Measurements from ENCODE around the gene CCDC187.

Gene CCDC187

GRCh38 chr9:136346157-136346481 lies 42.2 kb upstream of the CCDC187 start:
- no peak for TF ChIP-seq Cebpa-rat (IDR thresholded peaks at IDR 0.05)
- H3K27ac ChIP-seq: peak overlapping the region; percentile 30; the same call in 1 of the 2 replicates
- H3K4me3 ChIP-seq: no peak overlapping the region
- H3K36me3 ChIP-seq: peaks cover 89% of the 10 kb centered on the region
- H3K9ac ChIP-seq: no peak overlapping the region
- peaks cover 78% of the 10 kb centered on the region for H3K4me1 ChIP-seq
- no peaks in the 10 kb centered on the region for H3K9me3 ChIP-seq
- peaks cover 98% of the 10 kb centered on the region for H4K20me1 ChIP-seq
- no peak overlapping the region for H3K4me2 ChIP-seq
- H3K27me3 ChIP-seq: no peaks in the 10 kb centered on the region

GRCh38 chr9:136345281-136346156 lies 41.6 kb upstream of the CCDC187 start:
- Histone ChIP-seq H3K9ac (no peak overlapping the region), H3K27ac (0 out of 2 replicates have a peak overlapping the region, but pooled peaks have one; percentile 30), H3K4me2 (no peak overlapping the region)

GRCh38 chr9:136344544-136345280 lies 40.8 kb upstream of the CCDC187 start:
- H3K27me3 ChIP-seq: no peaks in the 10 kb centered on the region
- 0 out of 2 replicates have a peak overlapping the region, but pooled peaks have one; percentile 7 for H3K9ac ChIP-seq
- H4K20me1 ChIP-seq: peaks cover 98% of the 10 kb centered on the region
- H3K27ac ChIP-seq: no peak overlapping the region
- H3K9me3 ChIP-seq: no peaks in the 10 kb centered on the region
- H3K4me2 ChIP-seq: no peak overlapping the region
- H3K36me3 ChIP-seq: peaks cover 89% of the 10 kb centered on the region
- no peak overlapping the region for H3K4me3 ChIP-seq
- peaks cover 78% of the 10 kb centered on the region for H3K4me1 ChIP-seq
- TF ChIP-seq Cebpa-rat (IDR thresholded peaks at IDR 0.05): no peak

More at GRCh38 chr9:136345281-136346156, 41.6 kb upstream of the CCDC187 start:
- peaks cover 78% of the 10 kb centered on the region for H3K4me1 ChIP-seq
- TF ChIP-seq Cebpa-rat (IDR thresholded peaks at IDR 0.05): no peak
- no peak overlapping the region for H3K4me3 ChIP-seq
- no peaks in the 10 kb centered on the region for H3K9me3 ChIP-seq
- H3K27me3 ChIP-seq: no peaks in the 10 kb centered on the region
- peaks cover 98% of the 10 kb centered on the region for H4K20me1 ChIP-seq
- peaks cover 89% of the 10 kb centered on the region for H3K36me3 ChIP-seq

DNA sequence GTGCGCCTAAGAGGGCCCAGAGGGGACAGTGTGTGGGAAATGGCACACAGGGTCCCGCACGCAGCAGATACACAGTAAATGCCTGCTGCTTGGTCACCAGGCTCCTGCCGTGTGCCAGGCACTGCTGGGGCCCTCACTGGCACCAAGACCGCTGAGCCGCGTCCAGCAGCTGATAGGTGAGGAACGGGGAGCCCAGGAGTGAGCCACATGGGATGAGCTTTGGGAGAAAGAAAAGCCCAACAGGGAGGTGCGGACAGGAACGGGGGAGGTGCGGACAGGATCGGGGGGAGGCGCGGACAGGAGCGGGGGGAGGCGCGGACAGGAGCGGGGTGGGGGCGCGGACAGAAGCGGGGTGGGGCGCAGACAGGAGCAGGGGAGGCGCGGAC lies 40.0 kb upstream of the CCDC187 start:
- Histone ChIP-seq H3K27ac (no peak overlapping the region), H3K9ac (no peak overlapping the region), H3K36me3 (peaks cover 87% of the 10 kb centered on the region), H3K4me2 (0 out of 2 replicates have a peak overlapping the region, but pooled peaks have one; percentile 85), H3K27me3 (no peaks in the 10 kb centered on the region), H3K4me3 (no peak overlapping the region), H3K9me3 (no peaks in the 10 kb centered on the region), H4K20me1 (peaks cover 98% of the 10 kb centered on the region), H3K4me1 (peaks cover 78% of the 10 kb centered on the region)
- no peak for TF ChIP-seq Cebpa-rat (IDR thresholded peaks at IDR 0.05)

DNA sequence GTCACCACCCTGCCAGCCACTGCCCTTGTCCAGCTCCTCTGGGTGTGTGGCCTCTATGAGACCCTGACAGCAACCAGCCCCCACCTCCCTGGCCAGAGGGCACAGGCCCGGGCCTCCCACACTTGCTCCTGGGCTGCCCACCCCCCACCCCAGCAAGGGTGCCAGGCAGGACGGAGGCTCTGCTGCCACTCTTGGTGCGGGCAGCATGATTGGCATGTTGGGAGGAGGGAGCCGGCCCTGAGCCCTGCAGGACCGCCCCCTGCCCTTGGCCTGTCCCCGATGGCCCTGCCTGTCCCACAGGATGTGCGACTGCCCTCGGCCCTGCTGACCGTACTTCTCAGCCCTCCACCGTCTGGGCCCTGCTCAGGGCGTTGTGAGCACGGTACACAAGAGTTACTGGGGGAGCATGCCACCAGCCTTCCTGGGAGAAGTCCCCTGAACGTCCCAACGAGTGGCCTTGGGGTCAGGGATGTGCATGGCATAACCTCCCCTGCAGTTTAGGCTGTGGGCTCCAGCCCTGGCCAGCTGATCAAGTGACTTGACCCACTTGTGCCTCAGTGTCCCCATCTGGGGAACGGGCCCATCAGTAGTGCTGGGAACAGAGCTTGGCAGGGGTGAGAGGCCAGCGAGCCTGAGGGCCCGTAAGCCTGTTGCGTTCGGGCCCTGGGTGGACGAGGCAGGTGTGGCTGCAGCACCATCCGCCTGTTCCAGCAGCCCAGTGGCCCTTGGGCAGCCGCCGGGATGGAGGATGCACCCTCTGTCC lies 39.4 kb upstream of the CCDC187 start:
- Histone ChIP-seq H4K20me1 (peaks cover 98% of the 10 kb centered on the region), H3K4me1 (peaks cover 78% of the 10 kb centered on the region), H3K9ac (no peak overlapping the region), H3K27ac (peak overlapping the region; percentile 51; the same call in 1 of the 2 replicates), H3K27me3 (no peaks in the 10 kb centered on the region), H3K4me2 (peak overlapping the region; percentile 85), H3K4me3 (no peak overlapping the region), H3K36me3 (peaks cover 87% of the 10 kb centered on the region), H3K9me3 (no peaks in the 10 kb centered on the region)
- TF ChIP-seq Cebpa-rat (IDR thresholded peaks at IDR 0.05): no peak

- H3K9ac ChIP-seq: peak overlapping the region; percentile 58
- H3K27me3 ChIP-seq: no peaks in the 10 kb centered on the region
- peaks cover 98% of the 10 kb centered on the region for H4K20me1 ChIP-seq
- H3K4me3 ChIP-seq: peak overlapping the region; percentile 25; the same call in 1 of the 2 replicates
- H3K9me3 ChIP-seq: no peaks in the 10 kb centered on the region
- no peak for TF ChIP-seq Cebpa-rat (IDR thresholded peaks at IDR 0.05)
- H3K27ac ChIP-seq: peak overlapping the region; percentile 56
- peak overlapping the region; percentile 85 for H3K4me2 ChIP-seq
- H3K36me3 ChIP-seq: peaks cover 87% of the 10 kb centered on the region
- peaks cover 78% of the 10 kb centered on the region for H3K4me1 ChIP-seq
Observed at GRCh38 chr9:136342181-136343120, 38.6 kb upstream of the CCDC187 start.

- TF ChIP-seq Cebpa-rat (IDR thresholded peaks at IDR 0.05): no peak
- H3K36me3 ChIP-seq: peaks cover 89% of the 10 kb centered on the region
- peak overlapping the region; percentile 56 for H3K27ac ChIP-seq
- H3K4me1 ChIP-seq: peaks cover 78% of the 10 kb centered on the region
- peaks cover 98% of the 10 kb centered on the region for H4K20me1 ChIP-seq
- H3K27me3 ChIP-seq: no peaks in the 10 kb centered on the region
- no peaks in the 10 kb centered on the region for H3K9me3 ChIP-seq
- H3K9ac ChIP-seq: peak overlapping the region; percentile 58
- peak overlapping the region; percentile 85 for H3K4me2 ChIP-seq
- peak overlapping the region; percentile 25; the same call in 1 of the 2 replicates for H3K4me3 ChIP-seq
Observed at GRCh38 chr9:136341769-136342168, 37.9 kb upstream of the CCDC187 start.

- peaks cover 89% of the 10 kb centered on the region for H3K36me3 ChIP-seq
Observed at GRCh38 chr9:136341042-136341655, 37.3 kb upstream of the CCDC187 start.

More at GRCh38 chr9:136341042-136341655, 37.3 kb upstream of the CCDC187 start:
- Histone ChIP-seq H4K20me1 (peaks cover 98% of the 10 kb centered on the region), H3K4me1 (peaks cover 78% of the 10 kb centered on the region), H3K4me3 (no peak overlapping the region), H3K27me3 (no peaks in the 10 kb centered on the region), H3K4me2 (peak overlapping the region; percentile 85), H3K9me3 (no peaks in the 10 kb centered on the region), H3K9ac (0 out of 2 replicates have a peak overlapping the region, but pooled peaks have one; percentile 58), H3K27ac (0 out of 2 replicates have a peak overlapping the region, but pooled peaks have one; percentile 13)
- TF ChIP-seq Cebpa-rat (IDR thresholded peaks at IDR 0.05): no peak
